GM12872 (cell line): Measurements from ENCODE around the gene TNNI3.

ENCODE experiments used
- CTCF ChIP-seq: IDR thresholded peaks from 3 replicates; pipeline ENCODE4 v1.5.1; 2011; ENCODE audit warnings: low read depth, mild to moderate bottlenecking, low read length, moderate library complexity; ENCODE audit not compliant: insufficient read depth

TNNI3 gene

GRCh38 chr19:55157064-55157908 is at the start of gene TNNI3:
Gene TNNI3 (minus strand): TSS chr19:55157732. CDS start chr19:55157589, 143 bp downstream.
- TF ChIP-seq CTCF: no peak

- no peak for TF ChIP-seq CTCF
These were observed 49.4 kb upstream of the TNNI3 start for GRCh38 chr19:55206664-55207500.

DNA sequence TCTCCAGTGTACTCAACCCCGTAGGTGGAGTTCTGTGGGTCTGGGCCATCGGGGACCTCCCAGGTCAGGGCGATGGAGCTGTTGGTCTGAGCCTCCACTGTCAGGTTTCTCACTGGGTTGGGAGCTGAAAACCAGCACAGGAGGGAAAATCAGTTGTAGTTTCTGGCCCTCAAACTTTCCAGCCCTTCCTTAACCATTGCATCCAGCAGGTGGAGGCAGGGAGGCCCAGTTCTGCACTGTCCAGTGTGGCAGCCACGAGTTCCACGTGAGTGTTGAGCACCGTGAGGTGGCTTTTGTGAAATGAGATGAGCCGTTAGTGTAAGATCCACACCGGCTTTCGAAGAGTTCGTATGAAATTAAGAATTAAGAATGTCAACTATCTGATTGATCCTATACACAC is 44.7 kb upstream of the TNNI3 start:
- 0 out of 3 replicates have a peak, but pooled peaks have one; percentile 19 for TF ChIP-seq CTCF

GRCh38 chr19:55199620-55200204 is 42.2 kb upstream of the TNNI3 start:
- no peak for TF ChIP-seq CTCF

- TF ChIP-seq CTCF: no peak
These were observed 41.1 kb upstream of the TNNI3 start for GRCh38 chr19:55198651-55199050.

- no peak for TF ChIP-seq CTCF
These were observed 40.0 kb upstream of the TNNI3 start for GRCh38 chr19:55197528-55197927.

GRCh38 chr19:55196803-55197202 is 39.3 kb upstream of the TNNI3 start:
- no peak for TF ChIP-seq CTCF
